ENCODE data around the gene CD52. TPM values are rescaled to one million over a fixed set of nuclear protein-coding genes. Genes with fewer than 3 reads are reported as not detected.

CD52 gene
- total and polyA plus RNA-seq, 2 of the 4 experiments (the other 2 are of a cell fraction), result 1.6 TPM; not detected in 1

DNA sequence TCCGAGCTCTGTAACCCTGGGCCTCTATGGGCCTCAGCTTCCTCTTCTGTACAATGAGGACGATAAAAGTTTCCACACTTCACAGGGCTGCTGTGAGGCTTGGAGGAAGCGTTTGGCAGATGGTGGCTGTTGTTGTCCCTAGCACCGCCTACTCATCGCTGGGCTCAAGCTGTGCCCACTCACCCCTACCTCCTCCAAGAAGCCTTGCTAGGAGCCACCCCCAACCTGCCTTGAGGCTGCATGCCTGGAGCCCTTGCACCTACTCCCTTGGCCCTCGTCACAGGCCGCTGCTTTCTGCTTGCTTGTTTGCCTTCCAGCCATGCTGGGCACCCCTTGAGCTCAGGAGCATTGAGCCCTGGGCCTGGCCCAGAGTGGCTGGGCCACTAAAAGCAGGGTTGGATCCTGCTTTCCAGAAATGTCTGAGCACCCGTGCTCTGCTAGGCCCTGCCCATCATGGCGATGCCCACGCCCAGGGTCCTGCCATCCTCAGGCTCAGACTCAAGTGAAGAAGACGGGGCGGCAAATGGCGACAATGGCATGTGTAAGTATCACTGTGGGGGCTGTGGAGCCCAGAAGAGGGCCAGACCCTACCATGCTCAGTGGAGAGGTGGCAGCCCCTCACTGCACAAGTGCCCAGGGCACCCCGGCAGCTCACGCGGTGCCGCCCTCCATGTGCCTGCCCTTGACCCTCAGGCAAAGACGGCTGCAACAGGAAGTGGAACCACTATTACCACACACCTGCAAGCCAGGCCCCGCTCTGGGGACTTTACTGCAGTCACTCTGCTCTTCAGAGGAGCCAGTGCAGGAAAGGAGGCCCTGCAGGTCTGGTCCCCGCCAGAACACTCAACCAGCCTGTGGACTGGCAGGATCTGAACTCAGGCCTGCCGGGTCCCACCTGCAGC, 28.3 kb upstream of the CD52 start:
- H3K18ac ChIP-seq (ENCODE audit: low read depth, low read length), result no peak overlapping the region
- H3K36me3 ChIP-seq (ENCODE audit: control insufficient read depth, insufficient read depth, low read length), result no peaks in the 10 kb centered on the region
- no peak overlapping the region for H3K4me2 ChIP-seq (ENCODE audit: low read depth, low read length)
- dilution Hi-C loops (cut with HindIII; ENCODE audit: low sequenced_read_pairs, unreplicated experiment) (no loop called here), in situ Hi-C loops (cut with MboI; ENCODE audit: low sequenced_read_pairs) (no loop called here), intact Hi-C loops (cut with micrococcal nuclease) (no loop called here)
- no peak overlapping the region for H3K4ac ChIP-seq (ENCODE audit: low read depth, low read length)
- H2BK15ac ChIP-seq (ENCODE audit: low read depth, low read length), result no peak overlapping the region
- peaks cover 0 to 25% of the 10 kb centered on the region in 2 experiments; a peak in 2 of 4 replicates for H3K79me1 ChIP-seq (ENCODE audit: low read depth in 1 of 2, low read length in 2 of 2)
- peak overlapping the region; percentile 61 for H2AK9ac ChIP-seq (replicated peaks; ENCODE audit: low read depth, low read length, poor library complexity)
- H3K14ac ChIP-seq (replicated peaks; ENCODE audit: low read depth, low read length), result no peak overlapping the region; the same call in 1 of the 2 replicates
- H3K56ac ChIP-seq (ENCODE audit: extremely low read depth, insufficient read depth, low read length), result no peak overlapping the region
- H3K27ac ChIP-seq (ENCODE audit: insufficient read depth, low read length), result no peak overlapping the region
- no peak overlapping the region for H2BK120ac ChIP-seq (ENCODE audit: low read depth, low read length)
- ChIA-PET POLR2A (ENCODE audit: unreplicated experiment) (no interaction called here), CTCF (no interaction called here)
- no peak overlapping the region for H2BK5ac ChIP-seq (ENCODE audit: low read depth, low read length, poor library complexity, severe bottlenecking)
- no peak for DNase-seq
- H3K23ac ChIP-seq (ENCODE audit: low read depth, low read length), result no peak overlapping the region
- H4K91ac ChIP-seq (ENCODE audit: insufficient read depth, low read depth, low read length), result no peak overlapping the region
- TF ChIP-seq, protein P1, sequence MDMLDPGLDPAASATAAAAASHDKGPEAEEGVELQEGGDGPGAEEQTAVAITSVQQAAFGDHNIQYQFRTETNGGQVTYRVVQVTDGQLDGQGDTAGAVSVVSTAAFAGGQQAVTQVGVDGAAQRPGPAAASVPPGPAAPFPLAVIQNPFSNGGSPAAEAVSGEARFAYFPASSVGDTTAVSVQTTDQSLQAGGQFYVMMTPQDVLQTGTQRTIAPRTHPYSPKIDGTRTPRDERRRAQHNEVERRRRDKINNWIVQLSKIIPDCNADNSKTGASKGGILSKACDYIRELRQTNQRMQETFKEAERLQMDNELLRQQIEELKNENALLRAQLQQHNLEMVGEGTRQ (IDR thresholded peaks at IDR 0.05; ENCODE audit: low read depth, low read length), result no peak
- no peak for TF ChIP-seq POLR2A (IDR thresholded peaks at IDR 0.05; ENCODE audit: low read depth, low read length)
- no peak for TF ChIP-seq RAD21 (IDR thresholded peaks at IDR 0.05; ENCODE audit: low read length)
- no peak for TF ChIP-seq MXI1 (IDR thresholded peaks at IDR 0.05; ENCODE audit: borderline replicate concordance, low read depth, low read length)
- TF ChIP-seq NFE2L2 (IDR thresholded peaks at IDR 0.05; ENCODE audit: low read depth, low read length), result no peak
- no peak overlapping the region for H2AK5ac ChIP-seq (ENCODE audit: low read depth, low read length)
- H4K20me1 ChIP-seq (ENCODE audit: insufficient read depth, low read length), result no peaks in the 10 kb centered on the region; the same call in 1 of the 2 replicates
- BruUV-seq (replicated peaks), result no TSS peak
- no peak for ATAC-seq (ENCODE audit: low read depth)
- no peak overlapping the region for H3K4me3 ChIP-seq (ENCODE audit: insufficient read depth, low read depth, low read length)
- H2AFZ ChIP-seq (replicated peaks; ENCODE audit: low read length, poor library complexity), result peak overlapping the region; percentile 33
- H4K5ac ChIP-seq (ENCODE audit: low read depth, low read length), result no peak overlapping the region
- peaks cover 8% of the 10 kb centered on the region for H3K4me1 ChIP-seq (ENCODE audit: control insufficient read depth, insufficient read depth, low read length)
- H3K27me3 ChIP-seq (ENCODE audit: control insufficient read depth, insufficient read depth, low read length), result no peaks in the 10 kb centered on the region
- no peak overlapping the region for H2BK20ac ChIP-seq (ENCODE audit: low read depth, low read length)
- no peak overlapping the region for H3K9ac ChIP-seq (ENCODE audit: low read depth, low read length)
- H4K8ac ChIP-seq (ENCODE audit: low read depth in 2 of 2, low read length in 2 of 2), result no peak overlapping the region
- H3K9me1 ChIP-seq (ENCODE audit: insufficient read depth, low read length), result peaks cover 11% of the 10 kb centered on the region
- no peaks in the 10 kb centered on the region for H3K9me3 ChIP-seq (ENCODE audit: control insufficient read depth, insufficient read depth, low read length)
- 100% methylated on average over 10 of the region's 21 CpGs; no CpG with 5 or more reads in 1 of the 2 experiments for whole genome bisulfite sequencing, 2 experiments (ENCODE audit: extremely low coverage in 2 of 2, insufficient read length in 1 of 2)
